ENCODE results near the gene FAM117A.

FAM117A gene

DNA sequence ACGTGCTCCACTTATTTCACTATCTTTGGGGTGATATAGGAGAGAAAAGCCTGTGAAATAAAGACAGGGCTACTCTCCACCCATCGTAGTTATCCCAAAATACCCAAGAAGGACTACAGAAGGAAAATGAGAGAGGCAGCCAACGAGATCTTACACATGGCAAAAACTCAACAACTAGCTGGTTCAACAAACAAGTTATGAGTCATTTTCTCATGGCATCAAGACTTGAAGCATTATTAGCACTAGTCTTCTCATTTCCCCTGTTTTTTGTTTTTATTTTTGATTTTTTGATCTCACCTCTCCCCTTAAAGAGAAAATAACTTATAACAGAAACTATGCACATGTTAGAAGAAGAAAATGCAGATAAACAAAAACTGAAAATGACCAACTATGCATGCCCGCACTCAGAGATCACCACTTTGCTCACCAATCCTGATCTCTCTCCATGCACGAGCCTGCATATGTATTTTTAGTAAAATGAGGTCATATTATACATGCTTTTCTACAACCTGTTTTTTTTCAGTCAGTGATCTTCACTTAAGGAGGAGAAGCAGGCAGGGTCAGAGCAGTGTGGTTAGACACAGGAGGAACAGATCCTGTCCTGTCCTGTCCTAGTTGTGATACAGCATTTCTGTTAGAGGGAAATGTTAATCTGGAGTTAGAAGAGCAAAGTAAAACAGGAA, 22.8 kb downstream of the FAM117A start:
- TF ChIP-seq, protein P1, sequence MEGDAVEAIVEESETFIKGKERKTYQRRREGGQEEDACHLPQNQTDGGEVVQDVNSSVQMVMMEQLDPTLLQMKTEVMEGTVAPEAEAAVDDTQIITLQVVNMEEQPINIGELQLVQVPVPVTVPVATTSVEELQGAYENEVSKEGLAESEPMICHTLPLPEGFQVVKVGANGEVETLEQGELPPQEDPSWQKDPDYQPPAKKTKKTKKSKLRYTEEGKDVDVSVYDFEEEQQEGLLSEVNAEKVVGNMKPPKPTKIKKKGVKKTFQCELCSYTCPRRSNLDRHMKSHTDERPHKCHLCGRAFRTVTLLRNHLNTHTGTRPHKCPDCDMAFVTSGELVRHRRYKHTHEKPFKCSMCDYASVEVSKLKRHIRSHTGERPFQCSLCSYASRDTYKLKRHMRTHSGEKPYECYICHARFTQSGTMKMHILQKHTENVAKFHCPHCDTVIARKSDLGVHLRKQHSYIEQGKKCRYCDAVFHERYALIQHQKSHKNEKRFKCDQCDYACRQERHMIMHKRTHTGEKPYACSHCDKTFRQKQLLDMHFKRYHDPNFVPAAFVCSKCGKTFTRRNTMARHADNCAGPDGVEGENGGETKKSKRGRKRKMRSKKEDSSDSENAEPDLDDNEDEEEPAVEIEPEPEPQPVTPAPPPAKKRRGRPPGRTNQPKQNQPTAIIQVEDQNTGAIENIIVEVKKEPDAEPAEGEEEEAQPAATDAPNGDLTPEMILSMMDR (IDR thresholded peaks at IDR 0.05; ENCODE audit: low read length, missing control alignments): no peak
- DNase-seq (ENCODE audit: low read depth): peak; percentile 38
- no peak overlapping the region for H3K4me3 ChIP-seq (replicated peaks; ENCODE audit: low read depth, low read length)

DNA sequence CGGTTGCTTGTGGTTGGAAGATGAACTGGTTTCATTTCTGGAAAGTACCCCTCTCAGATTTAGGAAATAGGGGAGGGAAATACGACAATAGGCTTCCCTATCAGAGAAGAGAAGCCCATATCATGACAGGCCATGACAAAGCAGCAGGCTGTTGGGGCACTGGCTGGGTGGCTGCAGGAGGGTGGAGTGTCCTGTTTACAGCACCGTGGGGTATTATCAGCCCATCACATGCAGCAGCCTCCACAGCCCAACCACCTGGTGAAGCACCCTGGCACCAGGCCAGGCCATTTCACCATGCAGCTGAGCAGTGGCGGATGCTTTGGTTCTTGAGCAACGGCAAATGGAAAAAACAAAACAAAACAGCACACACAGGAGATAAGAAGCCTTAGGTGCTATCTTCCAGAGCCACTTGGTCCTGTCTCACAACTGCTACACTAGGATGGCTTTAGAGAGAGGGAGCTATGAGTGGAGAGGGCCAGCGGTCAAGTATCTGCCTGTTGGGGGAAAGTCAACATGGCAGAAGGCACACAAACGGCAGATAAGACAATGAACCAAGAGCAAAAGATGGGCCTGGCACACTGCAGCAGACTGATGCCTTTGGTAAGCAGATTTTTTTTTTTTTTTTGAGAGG, 24.2 kb downstream of the FAM117A start:
- no peak overlapping the region for H3K4me3 ChIP-seq (replicated peaks; ENCODE audit: low read depth, low read length)
- peak; percentile 80 for DNase-seq (ENCODE audit: low read depth)
- TF ChIP-seq, protein P1 (IDR thresholded peaks at IDR 0.05; ENCODE audit: low read length, missing control alignments): no peak

DNA sequence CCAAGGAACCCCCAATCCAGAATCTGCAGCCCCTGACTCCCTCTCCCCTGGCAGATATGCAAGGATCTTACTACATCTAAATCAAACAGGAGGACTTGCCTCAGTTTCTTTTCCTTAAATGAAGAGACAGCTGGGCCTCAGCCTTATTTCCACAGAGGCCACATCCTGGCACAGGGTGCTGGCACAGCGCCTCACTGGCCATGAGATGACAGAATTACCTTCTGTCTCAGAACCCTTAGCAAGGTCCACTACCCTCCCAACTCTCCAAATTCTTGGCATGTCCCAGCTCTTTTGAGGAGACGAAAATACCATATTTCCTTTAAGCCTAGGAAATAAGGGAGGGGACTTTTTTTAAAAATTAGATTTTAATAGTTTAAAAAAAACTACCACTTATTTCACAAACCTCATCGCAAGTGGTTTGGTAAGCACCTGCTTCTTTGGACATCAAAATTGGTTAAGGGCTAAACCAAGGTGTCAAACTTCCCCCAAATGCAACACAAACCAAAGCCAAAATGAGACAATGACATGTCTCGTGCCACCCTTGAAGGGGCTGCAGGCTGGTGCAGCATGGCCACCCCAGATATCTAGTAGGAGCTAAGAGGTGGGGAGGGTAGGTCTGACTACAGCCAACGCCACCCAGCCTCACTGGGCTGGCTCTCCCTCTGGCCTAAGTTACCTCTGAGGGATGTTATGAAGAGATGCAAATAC, 25.3 kb downstream of the FAM117A start:
- no peak for DNase-seq (ENCODE audit: low read depth)
- TF ChIP-seq, protein P1 (IDR thresholded peaks at IDR 0.05; ENCODE audit: low read length, missing control alignments): no peak
- no peak overlapping the region for H3K4me3 ChIP-seq (replicated peaks; ENCODE audit: low read depth, low read length)

DNA sequence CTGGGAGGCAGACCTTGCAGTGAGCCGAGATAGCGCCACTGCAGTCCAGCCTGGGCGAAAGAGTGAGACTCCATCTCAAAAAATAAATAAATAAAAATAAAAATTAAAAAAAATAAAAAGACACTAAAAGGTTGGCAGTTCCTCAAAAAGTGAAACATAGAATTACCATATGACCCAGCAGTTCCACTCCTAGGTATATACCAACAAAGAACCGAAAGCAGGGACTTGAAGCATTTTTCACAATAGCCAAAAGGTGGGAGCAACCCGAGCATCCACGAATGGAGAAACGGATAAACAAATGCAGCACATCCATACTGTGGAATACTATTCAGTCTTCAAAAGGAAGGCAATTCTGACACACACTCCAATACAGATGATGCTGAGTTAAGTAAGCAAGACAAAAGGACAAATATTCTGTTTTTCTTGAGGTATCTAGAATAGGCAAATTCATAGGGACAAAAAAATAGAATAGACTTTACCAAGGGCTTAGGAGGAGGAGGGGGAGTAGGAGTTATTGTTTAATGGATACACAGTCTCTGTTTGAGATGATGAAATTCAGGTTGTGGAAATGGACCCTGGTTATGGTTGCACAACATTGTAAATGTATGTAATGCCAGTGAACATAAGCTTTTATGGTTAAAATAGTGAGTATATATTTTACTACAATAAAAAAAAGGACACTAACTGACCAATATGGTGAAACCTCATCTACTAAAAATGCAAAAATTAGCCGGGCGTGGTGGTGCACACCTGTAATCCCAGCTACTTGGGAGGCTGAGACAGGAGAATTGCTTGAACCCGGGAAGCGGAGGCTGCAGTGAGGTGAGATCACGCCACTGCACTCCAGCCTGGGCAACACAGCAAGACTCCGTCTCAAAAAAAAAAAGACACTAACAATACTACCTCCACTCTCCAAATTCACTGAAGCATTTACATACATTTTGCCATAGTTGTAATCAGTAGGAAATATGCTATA, 29.1 kb downstream of the FAM117A start:
- DNase-seq (ENCODE audit: low read depth): peak; percentile 15
- TF ChIP-seq, protein P1 (IDR thresholded peaks at IDR 0.05; ENCODE audit: low read length, missing control alignments): no peak
- H3K4me3 ChIP-seq (replicated peaks; ENCODE audit: low read depth, low read length): no peak overlapping the region

DNA sequence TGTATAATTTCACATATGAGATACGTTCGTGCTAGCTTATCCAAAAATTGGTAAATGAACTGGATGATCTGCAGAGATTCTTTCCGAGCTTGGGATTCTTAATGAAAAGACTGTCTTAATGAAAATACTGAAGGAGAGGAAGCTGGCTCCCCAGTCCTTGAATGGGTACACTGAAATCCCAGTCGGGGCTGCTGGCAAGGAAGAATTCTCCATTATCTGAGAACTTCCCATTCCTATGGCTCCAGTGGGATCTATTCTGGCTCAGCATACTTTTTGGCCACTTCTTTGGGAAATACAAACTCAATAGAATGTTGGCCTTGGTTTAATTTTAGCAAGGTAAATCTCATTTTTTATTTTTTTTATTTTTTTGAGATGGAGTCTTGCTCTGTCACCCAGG, 32.5 kb downstream of the FAM117A start:
- H3K4me3 ChIP-seq (replicated peaks; ENCODE audit: low read depth, low read length): no peak overlapping the region
- no peak for DNase-seq (ENCODE audit: low read depth)
- TF ChIP-seq, protein P1 (IDR thresholded peaks at IDR 0.05; ENCODE audit: low read length, missing control alignments): no peak

DNA sequence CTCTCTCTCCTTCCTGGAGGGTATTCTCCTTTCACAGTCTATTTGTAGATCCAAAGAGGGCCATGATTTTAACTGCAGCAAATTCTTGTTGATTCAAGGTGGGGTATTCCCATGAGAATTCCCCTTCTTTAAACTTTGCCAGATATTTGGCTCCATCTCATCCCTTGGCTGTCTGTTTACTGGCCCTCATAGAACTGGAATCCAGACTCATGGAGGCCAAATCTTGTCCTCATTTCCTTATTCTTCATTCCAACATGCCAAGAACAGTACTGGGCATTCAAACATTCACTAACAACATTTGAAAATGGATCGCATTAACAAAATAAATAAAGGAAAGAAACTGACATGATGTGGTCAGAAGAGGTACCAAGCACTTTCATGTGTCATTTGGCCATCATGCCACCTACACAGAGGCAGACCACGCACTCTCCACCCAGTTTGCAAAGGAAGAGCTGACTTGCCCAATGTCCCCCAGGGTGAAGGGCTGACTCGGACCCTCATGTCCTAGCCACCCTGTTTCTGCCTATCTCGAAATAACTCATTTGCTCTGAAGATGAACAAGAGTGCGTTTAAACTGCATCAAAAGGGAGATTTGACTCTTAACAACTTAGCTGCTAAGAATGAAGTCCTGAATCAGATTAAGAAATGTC, 33.0 kb downstream of the FAM117A start:
- peak; percentile 3 for DNase-seq (ENCODE audit: low read depth)
- H3K4me3 ChIP-seq (replicated peaks; ENCODE audit: low read depth, low read length): no peak overlapping the region
- TF ChIP-seq, protein P1 (IDR thresholded peaks at IDR 0.05; ENCODE audit: low read length, missing control alignments): no peak

Data from fibroblast of pulmonary artery (primary cell).